TTC549 (cell line): ENCODE data around the gene FKBP4.

Experiments
- FAIRE-seq: peaks from 2 replicates; lab custom pipeline; 2012; peaks lifted over from hg19 to GRCh38; lab: Jason Lieb, UNC

FKBP4 gene

GRCh38 chr12:2783936-2784600 is 10.7 kb upstream of the FKBP4 start:
- FAIRE-seq = no peak

- no peak for FAIRE-seq
These were observed 9.8 kb upstream of the FKBP4 start for GRCh38 chr12:2785017-2785416.

GRCh38 chr12:2791089-2791488 is 3.7 kb upstream of the FKBP4 start:
- FAIRE-seq = no peak

GRCh38 chr12:2792671-2793500 is 1.9 kb upstream of the FKBP4 start:
- FAIRE-seq = no peak

- FAIRE-seq = no peak
These were observed 1.2 kb upstream of the FKBP4 start for GRCh38 chr12:2793561-2793960.

GRCh38 chr12:2794191-2794735 is 507 bp upstream of the FKBP4 start:
- FAIRE-seq = no peak

GRCh38 chr12:2795291-2796186 is 769 bp downstream of the FKBP4 start:
- no peak for FAIRE-seq

- FAIRE-seq = no peak
These were observed 1.5 kb downstream of the FKBP4 start for GRCh38 chr12:2796187-2796666.

GRCh38 chr12:2797721-2798418 is 3.1 kb downstream of the FKBP4 start:
- FAIRE-seq = no peak

GRCh38 chr12:2800046-2800570 is 5.3 kb downstream of the FKBP4 start:
- no peak for FAIRE-seq

GRCh38 chr12:2801044-2801783 is 6.4 kb downstream of the FKBP4 start:
- no peak for FAIRE-seq

- FAIRE-seq = no peak
These were observed 9.0 kb downstream of the FKBP4 start for GRCh38 chr12:2803635-2804392.

- FAIRE-seq = no peak
These were observed 9.8 kb downstream of the FKBP4 start for GRCh38 chr12:2804393-2805142.

GRCh38 chr12:2805143-2805520 is 10.4 kb downstream of the FKBP4 start:
- no peak for FAIRE-seq

- FAIRE-seq = no peak
These were observed 11.9 kb downstream of the FKBP4 start for GRCh38 chr12:2806700-2807099.

GRCh38 chr12:2811801-2812200 is 17.0 kb downstream of the FKBP4 start:
- no peak for FAIRE-seq

GRCh38 chr12:2812290-2813213 is 17.8 kb downstream of the FKBP4 start, which contains the start of gene ITFG2:
Gene ITFG2 (plus strand): TSS chr12:2812668. CDS start chr12:2812761, 93 bp downstream.
- FAIRE-seq = peak; percentile 84
